Suppressor macrophage treated with lipopolysaccharide for 1 hour (primary cell): ENCODE data around the gene AKAP5.
"Not testable (repeated sequence)": the region's sequence is repeated elsewhere in the genome, so short reads cannot be mapped to it uniquely, and the experiment has no call there.

ENCODE experiments used
- DNase-seq, 3 donors: peaks; one replicate each; pipeline ENCODE4 v3.0.0-alpha.2; 2020 to 2022

The AKAP5 gene

GRCh38 chr14:64503434-64504309 is 38.4 kb downstream of the AKAP5 start, which contains the start of gene ZBTB25:
Gene ZBTB25, minus strand, starts transcription at chr14:64503838. Its CDS starts 13,305 bp downstream, at chr14:64490533.
- peak; percentile 93 to 96 (median 94) for DNase-seq

DNA sequence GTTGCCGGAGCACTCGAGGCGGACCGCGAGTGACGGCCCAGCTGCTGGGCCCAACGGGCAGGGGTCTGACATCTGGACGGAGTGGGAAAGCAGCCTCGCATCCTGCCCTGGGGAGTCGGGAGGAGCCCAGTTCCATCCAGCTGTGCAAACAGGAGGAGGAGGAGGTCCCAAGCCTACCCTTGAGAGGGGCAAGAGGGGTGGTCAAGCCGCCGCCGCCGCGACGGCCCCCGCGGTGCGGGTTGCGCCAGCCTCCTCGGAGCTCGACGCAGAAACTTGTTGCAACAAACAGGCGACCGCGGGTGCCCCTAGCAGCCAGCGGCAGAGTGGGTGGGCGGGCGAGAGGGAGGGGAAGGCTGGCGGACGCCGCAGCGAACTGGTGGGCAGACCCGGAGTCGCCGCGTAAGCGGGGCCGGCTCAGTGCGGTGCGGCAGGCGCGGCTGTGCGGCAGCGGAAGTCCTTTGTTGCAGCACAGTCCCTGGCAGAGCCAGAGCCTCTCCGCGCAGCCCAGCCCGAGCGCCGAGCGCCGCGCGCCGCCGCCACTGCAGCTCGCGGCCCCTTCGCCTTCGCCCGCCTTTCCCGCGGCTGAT is 39.1 kb downstream of the AKAP5 start, which contains the start of gene ZBTB1:
Gene ZBTB1, plus strand, starts transcription at position 461 of the 587 bp plus-strand sequence. CDS start 16,735 bp downstream, outside the sequence.
- peak; percentile 91 to 95 (median 92) for DNase-seq

DNA sequence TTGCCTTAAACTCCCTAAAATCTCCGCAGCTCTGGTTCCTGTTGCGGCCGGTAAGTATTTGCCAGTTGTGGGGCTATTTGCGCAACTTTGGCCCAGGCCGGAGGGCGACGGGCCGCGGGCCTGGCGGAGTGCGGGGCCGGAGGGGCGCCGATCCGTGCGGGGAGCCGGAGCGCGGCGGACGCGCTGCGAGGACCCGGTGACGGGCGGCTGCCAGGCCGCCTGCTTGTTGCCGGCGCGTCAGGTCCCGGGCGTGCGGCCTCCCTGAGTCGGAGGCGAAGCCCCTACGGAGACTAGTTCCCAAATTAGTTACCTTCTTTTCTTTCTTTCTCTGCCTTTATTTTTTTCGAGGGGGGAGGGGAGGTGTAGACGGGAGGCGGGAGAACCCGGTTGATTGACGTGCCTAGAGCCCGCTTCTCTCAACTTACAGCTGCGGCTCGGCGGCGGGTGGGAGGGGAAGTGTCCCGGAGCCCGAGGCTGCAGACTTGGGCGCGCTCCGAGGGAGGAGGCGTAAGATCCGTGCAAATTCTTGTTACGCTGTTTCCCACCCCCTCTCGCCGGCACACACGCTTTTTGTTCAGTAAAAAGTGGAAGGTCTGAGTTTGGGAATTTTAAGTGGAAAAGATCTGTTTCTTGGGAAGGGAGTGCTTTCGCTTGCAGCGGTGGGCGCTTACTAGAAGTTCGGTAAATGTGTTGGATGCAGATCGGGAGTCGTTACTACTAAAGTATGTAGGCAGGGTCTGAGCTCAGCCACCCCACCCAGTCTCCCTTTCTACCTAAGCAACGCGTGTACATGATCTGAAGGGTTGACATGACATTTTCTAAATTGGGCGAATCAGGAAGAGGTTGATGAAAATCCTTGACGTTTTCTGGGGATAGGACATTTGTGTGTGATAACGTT is 39.8 kb downstream of the AKAP5 start:
- peak; percentile 87 to 95 (median 92) for DNase-seq

DNA sequence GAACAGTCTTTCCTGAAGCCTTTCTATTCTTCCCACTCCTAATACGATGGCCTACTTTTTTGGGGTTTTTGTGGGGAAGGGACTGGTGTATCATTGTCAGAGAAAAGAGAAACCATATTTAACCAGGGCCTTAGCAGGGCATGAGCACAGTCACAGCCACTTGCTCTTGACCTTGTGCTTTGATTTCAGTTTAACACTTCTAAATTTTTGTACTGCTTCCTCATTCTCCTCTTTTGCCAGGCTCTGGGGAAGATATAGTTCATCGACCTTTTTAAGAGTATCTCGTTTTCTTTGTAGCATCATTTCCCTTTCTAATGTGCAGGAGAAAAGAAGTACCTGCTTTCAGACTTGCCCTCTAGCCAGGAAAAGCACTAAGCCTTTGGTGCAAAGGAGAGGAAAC is 41.4 kb downstream of the AKAP5 start:
- DNase-seq: peak; percentile 55 to 72 (median 56)

GRCh38 chr14:64507376-64508156 is 42.3 kb downstream of the AKAP5 start:
- peak; percentile 36 to 55 (median 36) for DNase-seq

DNA sequence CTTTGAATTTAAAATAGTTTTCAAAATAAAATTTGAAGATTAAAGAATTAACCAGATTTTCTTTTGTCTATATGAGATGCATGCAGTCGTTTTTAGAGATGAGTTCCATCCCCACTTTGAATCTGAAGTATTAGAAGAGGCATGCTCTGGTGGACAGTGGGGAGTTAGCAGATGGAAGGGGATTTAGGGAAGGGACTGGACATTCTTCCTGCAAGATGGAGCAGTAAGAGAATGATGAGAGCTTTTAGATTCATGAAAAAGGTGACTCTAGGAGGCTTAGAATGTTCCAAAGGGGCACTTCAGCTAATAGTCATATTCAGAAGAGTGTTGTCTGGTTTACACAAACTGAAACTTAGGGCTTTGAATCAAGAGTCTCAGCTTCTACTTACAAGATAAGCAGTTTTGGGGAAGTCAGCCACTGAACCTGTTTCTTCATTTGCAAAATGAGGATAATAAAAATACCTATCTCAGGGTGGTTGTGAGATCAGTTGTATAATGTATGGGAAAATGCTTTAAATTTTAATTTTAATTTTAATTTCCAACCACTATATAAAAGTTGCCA is 43.0 kb downstream of the AKAP5 start:
- DNase-seq: no peak

GRCh38 chr14:64509036-64509435 is 43.7 kb downstream of the AKAP5 start:
- no peak for DNase-seq

DNA sequence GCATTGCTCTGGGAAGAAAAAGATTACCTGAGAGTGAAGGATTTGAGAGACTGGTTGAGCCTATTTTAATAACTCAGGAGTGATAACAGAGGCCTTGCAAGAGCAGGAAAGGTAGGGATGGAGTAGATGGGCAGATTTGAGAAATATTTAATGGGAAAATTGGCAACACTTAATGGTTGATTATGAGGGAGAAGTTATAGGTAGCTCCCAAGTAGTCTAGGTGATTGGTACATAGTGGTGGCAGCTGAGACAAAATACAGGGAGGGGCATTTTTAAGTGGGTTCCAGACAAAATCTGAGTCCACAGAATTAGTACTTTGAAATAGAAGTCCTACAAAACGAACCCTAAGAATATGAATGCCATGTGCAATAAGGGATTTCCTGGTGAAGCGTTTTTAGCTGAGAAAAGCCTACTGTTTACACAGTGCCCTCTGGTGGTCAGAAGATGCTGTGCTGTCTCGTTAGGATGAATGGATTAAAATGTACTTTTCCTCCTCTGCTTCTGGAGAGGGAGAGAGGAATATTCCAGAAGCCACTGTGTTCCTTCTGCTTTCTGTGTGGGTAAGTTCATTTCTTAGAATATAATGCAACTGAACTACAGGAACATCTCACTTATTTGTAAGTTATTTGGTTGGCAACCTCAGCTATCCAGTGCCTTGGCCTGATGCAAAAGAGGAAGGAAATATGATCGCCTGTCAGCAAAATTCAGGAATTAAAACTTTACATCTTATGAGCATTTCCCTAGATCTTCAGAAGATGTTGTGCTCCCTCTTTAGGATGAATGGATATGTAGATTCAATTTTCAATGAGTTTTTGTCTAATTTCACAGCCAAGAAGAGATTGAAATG is 45.7 kb downstream of the AKAP5 start:
- DNase-seq: peak; percentile 85 to 90 (median 89)

GRCh38 chr14:64513271-64513670 is 48.0 kb downstream of the AKAP5 start:
- DNase-seq: no peak

GRCh38 chr14:64515053-64515452 is 49.8 kb downstream of the AKAP5 start:
- DNase-seq: no peak

- DNase-seq: no peak
Measured at GRCh38 chr14:64516969-64517368, 51.7 kb downstream of the AKAP5 start.

DNA sequence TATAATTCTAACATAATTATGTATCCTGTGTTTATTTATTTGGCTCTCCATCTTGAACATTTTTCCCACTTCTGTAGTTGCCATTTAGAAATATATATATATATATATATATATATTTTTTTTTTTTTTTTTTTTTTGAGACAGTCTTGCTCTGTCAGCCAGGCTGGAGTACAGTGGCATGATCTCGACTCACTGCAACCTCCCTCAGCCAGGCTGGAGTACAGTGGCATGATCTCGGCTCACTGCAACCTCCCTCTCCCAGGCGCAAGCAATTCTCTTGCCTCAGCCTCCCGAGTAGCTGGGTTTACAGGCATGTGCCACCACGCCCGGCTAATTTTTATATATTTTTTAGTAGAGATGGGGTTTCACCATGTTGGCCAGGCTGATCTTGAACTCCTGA is 52.4 kb downstream of the AKAP5 start:
- DNase-seq: not testable (repeated sequence)

DNA sequence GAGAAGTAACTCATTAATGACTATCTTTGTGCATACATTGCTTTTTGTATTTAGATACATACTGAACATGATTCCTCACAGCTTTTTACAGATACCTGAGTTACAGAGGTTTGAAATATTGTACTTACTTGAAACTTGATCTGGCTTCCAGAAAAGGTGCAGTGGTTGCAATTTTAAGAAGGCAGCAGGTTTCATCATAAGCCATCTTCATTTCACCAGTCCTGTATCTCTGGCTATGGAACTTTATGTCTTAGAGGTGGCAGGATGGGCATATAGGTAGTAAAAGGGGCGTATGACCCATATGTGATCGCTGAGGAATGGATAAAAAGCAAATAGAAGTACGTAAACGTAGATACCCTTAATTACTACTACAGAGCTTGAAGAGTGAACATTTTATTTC is 52.9 kb downstream of the AKAP5 start:
- no peak for DNase-seq

DNA sequence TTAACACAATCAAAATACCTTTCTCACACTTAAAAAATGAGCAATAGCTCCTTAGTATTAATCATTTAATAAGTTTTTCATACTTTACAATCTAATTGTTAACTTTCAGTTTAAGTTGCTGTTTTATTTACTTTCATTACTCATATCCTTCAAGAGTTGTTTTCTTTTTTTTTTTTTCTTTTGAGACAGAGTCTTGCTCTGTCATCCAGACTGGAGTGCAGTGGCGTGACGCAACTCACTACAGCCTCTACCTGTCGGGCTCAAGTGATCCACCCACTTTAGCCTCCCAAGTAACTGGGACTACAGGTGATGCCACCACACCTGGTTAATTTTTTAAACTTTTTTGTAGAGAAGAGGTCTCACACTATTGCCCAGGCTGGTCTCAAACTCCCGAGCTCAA is 55.4 kb downstream of the AKAP5 start:
- no peak for DNase-seq

GRCh38 chr14:64522591-64523355 is 57.5 kb downstream of the AKAP5 start:
- no peak for DNase-seq
